OCI-LY3 (cell line): ENCODE data around the gene SOHLH2.

Source experiments
- H2AFZ ChIP-seq: fragments of 200-600, 300-600 bp; shearing (Covaris generic); 2 replicates; pipeline ENCODE4 v1.6.0; 2014; ENCODE audit warnings: antibody characterized with exemption, low read depth, low read length
- H3K27ac ChIP-seq: fragments of 200-600, 300-600 bp; sonication (generic); 2 replicates; pipeline ENCODE4 v1.5.1; 2014; ENCODE audit warnings: mild to moderate bottlenecking, low read length, moderate library complexity, mixed read lengths
- H3K27me3 ChIP-seq: fragments of 200-600, 300-600 bp; sonication (generic); 2 replicates; pipeline ENCODE4 v1.6.1; 2014; ENCODE audit warnings: low read depth, low read length, mixed read lengths
- H3K36me3 ChIP-seq: fragments of 200-600, 300-600 bp; sonication (generic); replicated peaks from 2 replicates; pipeline ENCODE3; 2014; ENCODE audit warnings: low read depth, low read length, mixed read lengths
- H3K4me1 ChIP-seq: fragments of 300-600, 200-600 bp; sonication (generic); 2 replicates; pipeline ENCODE4 v1.6.1; 2014; ENCODE audit warnings: low read length, mixed read lengths
- H3K4me2 ChIP-seq: fragments of 200-600, 300-600 bp; sonication (generic); 2 replicates; pipeline ENCODE4 v1.6.1; 2014; ENCODE audit warnings: low read length, mixed read lengths
- H3K4me3 ChIP-seq: fragments of 300-600, 200-600 bp; sonication (generic); 2 replicates; pipeline ENCODE4 v1.5.1; 2014; ENCODE audit warnings: antibody characterized with exemption, mild to moderate bottlenecking, low read length, moderate library complexity
- H3K79me2 ChIP-seq: fragments of 300-600, 200-600 bp; shearing (Covaris generic); 2 replicates; pipeline ENCODE4 v1.6.1; 2014; ENCODE audit warnings: mild to moderate bottlenecking, low read length, mixed read lengths
- H3K9ac ChIP-seq: fragments of 300-600, 200-600 bp; shearing (Covaris generic); 2 replicates; pipeline ENCODE4 v1.6.0; 2014; ENCODE audit warnings: mild to moderate bottlenecking, low read length, moderate library complexity
- H3K9me3 ChIP-seq: fragments of 200-600, 300-600 bp; shearing (Covaris generic); 2 replicates; pipeline ENCODE4 v1.6.1; 2014; ENCODE audit warnings: low read length, mixed read lengths; ENCODE audit not compliant: insufficient read depth
- H4K20me1 ChIP-seq: fragments of 200-600, 300-600 bp; sonication (generic); 2 replicates; pipeline ENCODE4 v1.6.1; 2016; ENCODE audit warnings: low read length, mixed read lengths; ENCODE audit not compliant: insufficient read depth
- CTCF ChIP-seq: fragments of 200-600, 300-600 bp; sonication (generic); IDR thresholded peaks from 2 replicates; pipeline ENCODE4 v1.5.1; 2014; ENCODE audit warnings: antibody characterized with exemption, low read length, low read depth
- EZH2phosphoT487 ChIP-seq: fragments of 200-600 bp; shearing (Covaris generic); IDR thresholded peaks from 2 replicates; pipeline ENCODE4 v1.6.1; 2018; ENCODE audit warnings: antibody characterized with exemption, mixed run types, low read depth

The SOHLH2 gene

GRCh38 chr13:36129539-36129938 lies 84.8 kb downstream of the SOHLH2 start:
- Histone ChIP-seq H3K9ac (no peak overlapping the region), H3K36me3 (no peaks in the 10 kb centered on the region), H3K79me2 (no peaks in the 10 kb centered on the region), H3K4me2 (no peak overlapping the region), H3K9me3 (no peaks in the 10 kb centered on the region), H3K4me1 (no peaks in the 10 kb centered on the region), H3K4me3 (no peak overlapping the region), H4K20me1 (no peaks in the 10 kb centered on the region), H2AFZ (no peak overlapping the region), H3K27ac (no peak overlapping the region), H3K27me3 (no peaks in the 10 kb centered on the region)
- TF ChIP-seq EZH2phosphoT487 = no peak
- no peak for TF ChIP-seq CTCF

GRCh38 chr13:36126491-36126890 lies 87.9 kb downstream of the SOHLH2 start:
- no peak overlapping the region for H3K4me3 ChIP-seq
- H3K4me2 ChIP-seq = no peak overlapping the region
- no peaks in the 10 kb centered on the region for H3K79me2 ChIP-seq
- no peak overlapping the region for H2AFZ ChIP-seq
- H3K27me3 ChIP-seq = no peaks in the 10 kb centered on the region
- no peak overlapping the region for H3K27ac ChIP-seq
- no peak overlapping the region for H3K9ac ChIP-seq
- TF ChIP-seq CTCF (no peak), EZH2phosphoT487 (no peak)
- H3K9me3 ChIP-seq = no peaks in the 10 kb centered on the region
- no peaks in the 10 kb centered on the region for H4K20me1 ChIP-seq
- no peaks in the 10 kb centered on the region for H3K4me1 ChIP-seq
- H3K36me3 ChIP-seq = no peaks in the 10 kb centered on the region

GRCh38 chr13:36125841-36126240 lies 88.5 kb downstream of the SOHLH2 start:
- no peak overlapping the region for H2AFZ ChIP-seq
- TF ChIP-seq CTCF (no peak), EZH2phosphoT487 (no peak)
- H3K4me1 ChIP-seq = no peaks in the 10 kb centered on the region
- no peaks in the 10 kb centered on the region for H3K79me2 ChIP-seq
- no peaks in the 10 kb centered on the region for H3K9me3 ChIP-seq
- no peaks in the 10 kb centered on the region for H4K20me1 ChIP-seq
- H3K4me3 ChIP-seq = no peak overlapping the region
- no peak overlapping the region for H3K27ac ChIP-seq
- no peak overlapping the region for H3K9ac ChIP-seq
- H3K27me3 ChIP-seq = no peaks in the 10 kb centered on the region
- no peaks in the 10 kb centered on the region for H3K36me3 ChIP-seq
- no peak overlapping the region for H3K4me2 ChIP-seq

- no peak for TF ChIP-seq EZH2phosphoT487
- TF ChIP-seq CTCF = no peak
- H3K27me3 ChIP-seq = no peaks in the 10 kb centered on the region
- no peak overlapping the region for H2AFZ ChIP-seq
- H3K4me2 ChIP-seq = no peak overlapping the region
- H3K27ac ChIP-seq = no peak overlapping the region
- no peaks in the 10 kb centered on the region for H3K4me1 ChIP-seq
- H3K9ac ChIP-seq = no peak overlapping the region
- H3K36me3 ChIP-seq = no peaks in the 10 kb centered on the region
- H3K9me3 ChIP-seq = no peaks in the 10 kb centered on the region
- H4K20me1 ChIP-seq = no peaks in the 10 kb centered on the region
- no peak overlapping the region for H3K4me3 ChIP-seq
- H3K79me2 ChIP-seq = no peaks in the 10 kb centered on the region
These were observed 90.0 kb downstream of the SOHLH2 start for GRCh38 chr13:36124236-36124822.
